CD4-positive, alpha-beta T cell (primary cell): ENCODE measurements around the gene PLCL1. TPM values are rescaled to one million over a fixed set of nuclear protein-coding genes. Genes with fewer than 3 reads are reported as not detected.

Experiments
- ATAC-seq: fragments of 200-7000 bp; cut with Tn5 transposase; one replicate; pipeline ENCODE4 v1.10.0; 2022; ENCODE audit warnings: mild to moderate bottlenecking; ENCODE audit not compliant: poor library complexity
- CTCF ChIA-PET: fragments of 350-600 bp; sonication (Branson Sonifier 250); formaldehyde crosslinking; loops from one replicate; lab custom pipeline; 2021; ENCODE audit warnings: antibody characterized with exemption, inconsistent platforms; lab: Charles Lee
- POLR2A ChIA-PET: fragments of 350-600 bp; sonication (Branson Sonifier 250); formaldehyde crosslinking; loops from one replicate; lab custom pipeline; 2021; ENCODE audit warnings: antibody characterized with exemption, inconsistent platforms; lab: Charles Lee
- DNase-seq, 14 experiments: peaks; one replicate each; pipeline ENCODE4 v3.0.0-alpha.2; 2013 to 2020; ENCODE audit warnings: mixed read lengths in 2 of 14
- H3K27ac ChIP-seq, 2 donors: one replicate each; pipeline versions ENCODE4 v1.5.1 to v1.7.0; 2013; ENCODE audit warnings: low read length in 2 of 2, low read depth in 1 of 2, mild to moderate bottlenecking in 1 of 2
- H3K27me3 ChIP-seq, 2 experiments: 1 replicate in 1 of 2; 2 replicates in 1 of 2; pipeline versions ENCODE4 v1.6.1 to v1.7.0; 2013; ENCODE audit warnings: low read length in 2 of 2, control low read depth in 1 of 2, mild to moderate bottlenecking in 1 of 2, moderate library complexity in 1 of 2; ENCODE audit not compliant: insufficient read depth in 2 of 2, control insufficient read depth in 1 of 2
- H3K36me3 ChIP-seq: one replicate; pipeline ENCODE4 v1.6.1; 2013; ENCODE audit warnings: low read length, control low read depth; ENCODE audit not compliant: insufficient read depth
- H3K4me1 ChIP-seq: one replicate; pipeline ENCODE4 v1.6.1; 2013; ENCODE audit warnings: low read length, control low read depth; ENCODE audit not compliant: insufficient read depth
- H3K4me3 ChIP-seq: one replicate; pipeline ENCODE4 v1.5.1; 2013; ENCODE audit warnings: mild to moderate bottlenecking, low read length, moderate library complexity
- H3K9me3 ChIP-seq, 2 experiments: 1 replicate in 1 of 2; 2 replicates in 1 of 2; pipeline versions ENCODE4 v1.6.1 to v1.7.0; 2013; ENCODE audit warnings: low read length in 2 of 2, mild to moderate bottlenecking in 2 of 2, control low read depth in 1 of 2, moderate library complexity in 1 of 2; ENCODE audit not compliant: control insufficient read depth in 1 of 2, insufficient read depth in 1 of 2
- H3K27ac Mint-ChIP-seq: one replicate; pipeline ENCODE4 v1.8.0; 2020; ENCODE audit warnings: mixed read lengths
- H3K27me3 Mint-ChIP-seq: one replicate; pipeline ENCODE4 v1.8.0; 2021; ENCODE audit warnings: mixed read lengths
- H3K36me3 Mint-ChIP-seq: one replicate; pipeline ENCODE4 v1.8.0; 2021; ENCODE audit warnings: low read depth, mixed read lengths
- H3K4me1 Mint-ChIP-seq: one replicate; pipeline ENCODE4 v1.8.0; 2021; ENCODE audit warnings: low read depth, mixed read lengths
- H3K4me3 Mint-ChIP-seq: one replicate; pipeline ENCODE4 v1.8.0; 2020; ENCODE audit warnings: mild to moderate bottlenecking, mixed read lengths
- H3K9me3 Mint-ChIP-seq: one replicate; pipeline ENCODE4 v1.8.0; 2020; ENCODE audit warnings: mixed read lengths
- CTCF ChIP-seq: fragments of 200-600 bp; IDR thresholded peaks from one replicate; pipeline ENCODE4 v1.8.0; 2022; ENCODE audit warnings: antibody characterized with exemption, mild to moderate bottlenecking
- intact Hi-C, 2 experiments: fragments of 100-400 bp; cut with DNase I in 1 of 2; cut with micrococcal nuclease in 1 of 2; formaldehyde crosslinking; loops; one replicate each; pipeline versions ENCODE4 v1.15.1 to v1.9.0; 2023 to 2025; cut with DNase I, micrococcal nuclease
- total RNA-seq, 174 experiments: library from RNA in 2 of 174; stranded (reverse) in 2 of 174; gene quantifications; one replicate each; pipeline ENCODE4 v1.2.3 and lab custom pipeline; 2021 to 2026

PLCL1 gene
- total RNA-seq, 2 experiments from 2014 or later, result 27.0 to 28.3 TPM

- no peaks in the 10 kb centered on the region for H3K9me3 ChIP-seq
- no peak overlapping the region for H3K27ac Mint-ChIP-seq
- no peak overlapping the region for H3K4me3 Mint-ChIP-seq
- intact Hi-C loops, result no loop called here
- peaks cover 37% of the 10 kb centered on the region for H3K4me1 Mint-ChIP-seq
- CTCF ChIA-PET, result no interaction called here
- ATAC-seq (no peak), DNase-seq (no peak)
- no peaks in the 10 kb centered on the region for H3K27me3 ChIP-seq
- H3K4me3 ChIP-seq, result no peak overlapping the region
- H3K36me3 ChIP-seq, result peaks cover 3% of the 10 kb centered on the region
- H3K27me3 Mint-ChIP-seq, result no peaks in the 10 kb centered on the region
- H3K27ac ChIP-seq, result no peak overlapping the region
- no peaks in the 10 kb centered on the region for H3K4me1 ChIP-seq
- H3K36me3 Mint-ChIP-seq, result no peaks in the 10 kb centered on the region
- POLR2A ChIA-PET, result no interaction called here
- H3K9me3 Mint-ChIP-seq, result no peaks in the 10 kb centered on the region
- TF ChIP-seq CTCF, result no peak
Measured at GRCh38 chr2:197925204-197925603, 120.8 kb downstream of the PLCL1 start.

GRCh38 chr2:197925976-197926375 lies 121.6 kb downstream of the PLCL1 start:
- Mint-ChIP-seq H3K27ac (no peak overlapping the region), H3K4me3 (no peak overlapping the region), H3K9me3 (no peaks in the 10 kb centered on the region), H3K27me3 (no peaks in the 10 kb centered on the region), H3K36me3 (no peaks in the 10 kb centered on the region), H3K4me1 (peaks cover 45% of the 10 kb centered on the region)
- no peak for TF ChIP-seq CTCF
- no peaks in the 10 kb centered on the region for H3K4me1 ChIP-seq
- no peak overlapping the region for H3K27ac ChIP-seq
- no peak overlapping the region for H3K4me3 ChIP-seq
- POLR2A ChIA-PET, result interaction anchor here (1.4 kb wide), 1 partner anchor 88 kb away, joined by 3 read pairs; no protein-coding TSS in a partner anchor
- no peaks in the 10 kb centered on the region for H3K9me3 ChIP-seq
- H3K36me3 ChIP-seq, result peaks cover 3% of the 10 kb centered on the region
- CTCF ChIA-PET, result interaction anchor here (1.1 kb wide), 1 partner anchor 17 kb away, joined by 3 read pairs; no protein-coding TSS in a partner anchor
- H3K27me3 ChIP-seq, result no peaks in the 10 kb centered on the region
- no peak for ATAC-seq
- DNase-seq, result no peak
- intact Hi-C loops, result no loop called here

GRCh38 chr2:197926673-197927072 lies 122.3 kb downstream of the PLCL1 start:
- Mint-ChIP-seq H3K9me3 (no peaks in the 10 kb centered on the region), H3K36me3 (no peaks in the 10 kb centered on the region), H3K4me1 (peaks cover 52% of the 10 kb centered on the region), H3K27ac (no peak overlapping the region), H3K4me3 (no peak overlapping the region), H3K27me3 (no peaks in the 10 kb centered on the region)
- no peak overlapping the region for H3K27ac ChIP-seq
- TF ChIP-seq CTCF, result no peak
- H3K27me3 ChIP-seq, result no peaks in the 10 kb centered on the region
- no peak overlapping the region for H3K4me3 ChIP-seq
- no peaks in the 10 kb centered on the region for H3K4me1 ChIP-seq
- DNase-seq (no peak), ATAC-seq (no peak)
- CTCF ChIA-PET, result interaction anchor here (0.6 to 1.1 kb wide), 2 partner anchors 16 to 120 kb away, joined by 3 read pairs; no protein-coding TSS in a partner anchor
- intact Hi-C loops, result no loop called here
- POLR2A ChIA-PET, result interaction anchor here (1.4 kb wide), 1 partner anchor 89 kb away, joined by 3 read pairs; no protein-coding TSS in a partner anchor
- peaks cover 3% of the 10 kb centered on the region for H3K36me3 ChIP-seq
- H3K9me3 ChIP-seq, result no peaks in the 10 kb centered on the region
